NCI-H146 treated with DMSO at 0.1 percent for 48 hours (cell line): Measurements from ENCODE around the gene DHX57.
"Not testable (repeated sequence)": the region's sequence is repeated elsewhere in the genome, so short reads cannot be mapped to it uniquely, and the experiment has no call there.

Experiments
- DNase-seq: peaks from one replicate; lab custom pipeline; 2025; ENCODE audit not compliant: unreplicated experiment; lab: John Stamatoyannopoulos, UW

Gene DHX57

GRCh38 chr2:38797953-38798352, 77.8 kb downstream of the DHX57 start:
- no peak for DNase-seq

- DNase-seq: no peak
These were observed 78.5 kb downstream of the DHX57 start for GRCh38 chr2:38797250-38797676.

GRCh38 chr2:38795016-38795415, 80.7 kb downstream of the DHX57 start:
- not testable (repeated sequence) for DNase-seq

GRCh38 chr2:38794235-38794946, 81.3 kb downstream of the DHX57 start:
- no peak for DNase-seq

DNA sequence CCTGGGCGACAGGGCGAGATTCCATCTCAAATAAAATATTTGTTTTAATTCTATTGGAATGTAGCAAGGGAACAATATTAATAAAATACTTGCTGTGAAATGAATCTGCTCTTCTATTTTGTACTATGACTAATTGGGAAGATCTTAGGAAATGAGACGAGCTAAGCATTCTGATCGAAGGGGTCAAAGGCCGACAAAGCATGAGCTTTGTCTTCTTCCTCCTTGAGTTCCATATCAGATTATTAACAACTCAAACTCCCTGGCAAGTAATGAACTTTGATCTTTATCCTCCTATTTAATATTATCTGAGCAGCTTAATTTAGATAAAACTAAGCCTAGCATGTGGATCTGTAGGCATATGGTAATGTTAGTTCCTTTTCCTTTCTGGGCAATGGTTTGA, 82.2 kb downstream of the DHX57 start:
- no peak for DNase-seq

GRCh38 chr2:38792751-38793150, 83.0 kb downstream of the DHX57 start:
- DNase-seq: no peak

DNA sequence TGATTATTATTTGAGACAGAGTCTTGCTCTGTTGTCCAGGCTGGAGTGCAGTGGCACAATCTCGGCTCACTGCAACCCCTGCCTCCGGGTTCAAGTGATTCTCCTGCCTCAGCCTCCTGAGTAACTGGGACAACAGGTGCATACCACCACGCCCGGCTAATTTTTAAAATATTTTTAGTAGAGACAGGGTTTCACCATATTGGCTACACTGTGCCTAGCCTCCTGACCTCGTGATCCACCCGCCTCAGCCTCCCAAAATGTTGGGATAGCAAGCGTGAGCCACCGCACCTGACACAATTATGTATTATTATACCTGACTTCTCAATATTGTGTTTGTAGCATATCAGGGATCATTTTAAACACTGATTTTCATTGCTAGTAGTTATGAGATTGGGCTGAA, 83.4 kb downstream of the DHX57 start:
- not testable (repeated sequence) for DNase-seq

DNA sequence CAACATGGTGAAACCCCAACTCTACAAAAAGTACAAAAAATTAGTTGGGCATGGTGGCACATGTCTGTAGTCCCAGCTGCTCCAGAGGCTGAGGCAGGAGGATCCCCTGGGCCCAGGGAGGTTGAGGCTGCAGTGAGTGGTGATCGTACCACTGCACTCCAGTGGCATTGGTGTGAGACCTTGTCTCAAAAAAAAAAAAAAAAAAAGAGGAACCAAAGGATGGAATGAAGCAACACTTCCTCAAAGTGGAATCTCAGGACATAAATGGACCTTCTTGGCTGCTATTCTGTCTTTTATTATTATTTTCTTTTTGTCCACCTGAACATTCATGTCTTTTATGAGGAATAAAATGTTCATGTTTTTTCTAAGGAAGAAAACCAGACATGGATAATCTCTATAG, 84.0 kb downstream of the DHX57 start:
- DNase-seq: no peak

GRCh38 chr2:38789691-38790090, 86.0 kb downstream of the DHX57 start:
- DNase-seq: no peak

DNA sequence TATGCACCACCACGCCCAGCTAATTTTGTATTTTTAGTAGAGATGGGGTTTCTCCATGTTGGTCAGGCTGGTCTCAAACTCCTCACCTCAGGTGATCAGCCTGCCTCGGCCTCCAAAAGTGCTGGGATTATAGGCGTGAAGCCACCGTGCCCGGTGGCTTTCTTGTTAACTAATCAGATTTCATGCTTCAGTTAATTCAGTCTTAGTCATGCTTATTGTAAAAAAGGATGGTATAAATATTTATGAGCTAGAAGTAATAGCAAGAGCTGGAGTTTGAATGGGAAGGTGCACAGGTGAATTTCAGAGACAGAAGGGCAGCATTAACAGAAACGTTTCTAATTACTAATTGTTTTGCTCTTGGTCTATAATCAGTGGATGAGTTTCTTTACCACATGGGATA, 87.4 kb downstream of the DHX57 start:
- DNase-seq: no peak

DNA sequence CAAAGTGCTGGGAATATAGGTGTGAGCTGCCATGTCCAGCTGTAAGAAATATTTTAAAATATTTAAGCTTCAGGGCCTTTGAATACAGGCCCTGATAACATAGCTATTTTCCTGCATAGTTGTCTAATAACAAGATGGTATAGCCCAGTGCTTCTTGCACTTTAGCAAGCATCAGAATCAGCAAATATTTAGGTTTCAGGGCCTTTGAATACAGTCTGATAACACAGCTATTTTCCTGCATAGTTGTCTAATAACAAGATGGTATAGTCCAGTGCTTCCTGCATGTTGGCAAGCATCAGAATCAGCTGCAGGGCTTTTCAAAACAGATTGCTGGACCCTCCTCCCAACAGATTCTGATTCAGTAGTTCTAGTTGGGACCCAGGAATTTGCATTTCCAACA, 92.1 kb downstream of the DHX57 start:
- no peak for DNase-seq

DNA sequence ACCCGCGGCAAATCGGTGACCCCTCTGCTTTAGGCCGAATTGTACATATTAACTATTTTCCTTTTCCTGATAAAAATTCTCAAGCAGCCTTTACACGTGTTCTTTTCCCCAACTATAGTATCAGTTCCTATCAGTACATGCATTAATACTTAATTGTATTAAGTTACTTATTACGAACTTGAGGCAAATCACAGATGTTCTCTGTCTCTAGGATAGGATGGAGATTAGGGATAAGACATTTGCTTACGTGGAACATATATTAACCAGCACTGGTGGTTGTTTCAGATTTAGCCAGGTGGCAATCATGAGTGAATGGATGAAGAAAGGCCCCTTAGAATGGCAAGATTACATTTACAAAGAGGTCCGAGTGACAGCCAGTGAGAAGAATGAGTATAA, 97.0 kb downstream of the DHX57 start:
- no peak for DNase-seq

- no peak for DNase-seq
These were observed 99.2 kb downstream of the DHX57 start for GRCh38 chr2:38776531-38776930.

DNA sequence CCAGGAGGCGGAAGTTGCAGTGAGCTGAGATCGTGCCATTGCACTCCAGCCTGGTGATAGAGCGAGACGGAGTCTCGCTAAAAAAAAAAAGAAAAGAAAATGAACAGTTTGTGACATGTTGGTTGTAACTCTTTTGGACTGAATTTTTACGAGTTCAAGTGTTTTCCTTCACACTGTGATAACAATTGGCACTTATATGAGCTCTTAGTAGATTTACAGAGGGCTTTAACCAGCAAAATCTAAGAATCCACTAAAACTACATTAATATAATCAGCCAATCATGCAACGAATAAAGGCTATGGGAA, 99.9 kb downstream of the DHX57 start:
- no peak for DNase-seq

DNA sequence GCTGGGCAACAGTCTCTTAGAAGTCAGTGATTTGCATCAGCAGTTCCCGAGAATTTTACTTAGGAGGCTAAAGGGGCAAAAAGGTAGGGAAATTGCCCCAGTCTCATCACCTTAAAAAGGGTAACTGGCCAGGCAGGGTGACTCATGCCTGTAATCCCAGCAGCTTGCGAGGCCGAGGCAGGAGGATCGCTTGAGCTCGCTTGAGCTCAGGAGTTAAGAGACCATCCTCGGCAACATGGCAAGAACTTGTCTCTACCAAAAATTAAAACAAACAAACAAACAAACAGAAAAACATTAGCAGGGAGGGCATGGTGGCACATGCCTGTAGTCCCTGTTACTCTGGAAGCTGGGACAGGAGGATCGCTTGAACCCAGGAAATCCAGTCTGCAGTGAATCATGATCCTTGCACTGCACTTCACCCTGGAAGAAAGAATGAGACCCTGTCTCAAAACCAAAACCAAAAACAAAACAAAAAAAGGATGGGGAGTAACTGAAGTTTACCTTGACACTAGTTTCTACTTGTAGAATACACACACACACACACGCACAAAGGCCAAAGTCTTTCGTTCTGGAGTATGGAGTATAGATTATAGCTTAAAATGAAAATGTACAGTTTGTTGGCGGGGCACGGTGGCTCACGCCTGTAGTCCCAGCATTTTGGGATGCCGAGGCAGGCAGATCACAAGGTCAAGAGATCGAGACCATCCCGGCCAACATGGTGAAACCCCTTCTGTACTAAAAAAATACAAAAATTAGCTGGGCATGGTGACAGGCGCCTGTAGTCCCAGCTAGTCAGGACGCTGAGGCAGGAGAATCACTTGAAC, 100.4 kb downstream of the DHX57 start:
- no peak for DNase-seq

DNA sequence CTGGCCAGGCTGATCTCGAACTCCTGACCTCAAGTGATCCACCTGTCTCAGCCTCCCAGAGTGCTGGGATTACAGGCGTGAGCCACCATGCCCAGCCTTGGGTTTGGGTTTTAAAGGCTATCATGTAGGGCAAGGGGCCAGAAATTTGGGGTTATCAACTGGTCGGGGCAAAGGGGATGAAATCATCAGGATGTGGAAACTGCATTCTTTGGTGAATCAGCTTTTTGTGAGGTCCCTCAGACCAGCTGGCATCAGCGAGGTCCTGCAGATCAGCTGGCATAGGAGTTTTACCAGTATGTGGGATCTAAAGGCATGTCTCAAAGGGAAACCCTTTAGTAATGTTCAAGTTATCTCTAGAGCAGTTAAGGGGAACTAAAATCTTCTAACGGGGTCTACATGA, 104.1 kb downstream of the DHX57 start:
- no peak for DNase-seq

DNA sequence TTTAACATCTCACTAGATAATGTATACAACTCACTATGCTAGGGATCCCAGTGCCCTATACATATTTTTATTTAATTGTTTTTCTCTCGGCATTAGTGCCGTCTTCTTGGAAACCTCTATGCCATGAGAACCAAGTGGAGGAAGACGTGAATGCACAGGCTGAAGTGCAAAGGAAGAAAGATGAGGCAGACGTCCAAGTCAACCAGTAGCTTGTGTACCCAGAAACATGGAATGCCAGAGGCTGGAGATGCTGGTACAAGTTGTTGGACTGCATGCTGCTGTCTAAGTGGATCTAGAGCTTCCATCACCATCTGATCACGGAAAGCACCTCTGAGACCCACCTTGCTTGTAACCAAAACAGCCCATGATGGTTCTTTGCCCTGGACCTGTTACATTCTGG, 110.2 kb downstream of the DHX57 start:
- no peak for DNase-seq

DNA sequence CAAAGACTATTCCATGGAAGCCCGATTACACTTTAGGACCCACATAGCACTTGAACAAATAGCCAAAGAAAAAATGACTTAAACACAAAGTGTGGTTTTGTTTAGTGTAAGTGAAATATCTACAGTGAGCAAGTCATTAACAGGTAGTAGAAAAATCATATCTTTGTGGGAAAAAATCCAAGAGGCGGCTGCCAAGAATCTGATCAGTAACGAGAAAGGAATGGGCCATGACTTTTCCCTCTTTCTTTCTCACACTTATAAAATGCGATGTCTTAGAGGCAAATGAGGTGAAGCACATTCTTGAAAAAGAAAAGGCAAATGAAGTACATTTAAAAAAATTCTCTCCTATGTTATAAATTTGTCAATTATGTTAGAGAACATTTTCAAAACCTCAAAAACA, 110.6 kb downstream of the DHX57 start:
- no peak for DNase-seq

DNA sequence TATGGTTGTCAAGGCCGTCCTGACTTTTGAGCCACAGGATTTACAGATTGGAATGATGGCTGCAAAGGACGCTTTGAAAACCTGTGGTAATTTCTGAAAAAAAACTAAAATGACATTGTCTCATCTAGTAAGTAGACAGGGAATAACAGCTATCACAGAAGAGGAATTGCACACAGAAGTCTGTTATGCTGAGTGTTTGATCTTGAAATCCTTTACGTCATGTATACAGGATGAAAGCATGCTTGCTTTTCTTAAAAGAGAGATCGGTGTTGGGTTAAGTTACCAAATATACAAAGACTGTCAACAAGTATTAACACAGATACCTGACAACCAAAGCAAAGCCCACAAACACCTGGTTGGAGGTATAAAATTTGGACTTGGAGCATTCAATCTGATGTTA, 112.0 kb downstream of the DHX57 start:
- DNase-seq: no peak

DNA sequence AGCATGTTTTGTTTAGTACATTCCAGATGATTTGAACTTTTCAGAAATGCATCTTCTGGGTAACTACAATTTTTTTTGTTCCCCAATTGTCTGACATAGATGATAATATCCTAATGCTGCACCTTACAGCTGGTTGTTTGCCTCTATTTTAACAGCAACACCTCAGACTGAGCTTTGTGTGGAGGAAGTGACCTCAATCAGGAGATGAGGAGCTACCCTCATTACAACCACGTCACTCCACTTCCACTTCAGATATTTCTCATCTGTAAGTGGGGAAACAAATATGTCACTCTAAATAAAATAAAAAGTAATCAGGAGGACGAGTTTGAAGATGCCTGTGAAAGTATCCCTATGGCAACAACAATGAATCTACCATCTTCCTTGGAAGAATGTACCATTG, 112.5 kb downstream of the DHX57 start:
- no peak for DNase-seq

- DNase-seq: not testable (repeated sequence)
These were observed 119.8 kb downstream of the DHX57 start for GRCh38 chr2:38755891-38756290.

GRCh38 chr2:38754506-38754905, 121.2 kb downstream of the DHX57 start:
- no peak for DNase-seq

DNA sequence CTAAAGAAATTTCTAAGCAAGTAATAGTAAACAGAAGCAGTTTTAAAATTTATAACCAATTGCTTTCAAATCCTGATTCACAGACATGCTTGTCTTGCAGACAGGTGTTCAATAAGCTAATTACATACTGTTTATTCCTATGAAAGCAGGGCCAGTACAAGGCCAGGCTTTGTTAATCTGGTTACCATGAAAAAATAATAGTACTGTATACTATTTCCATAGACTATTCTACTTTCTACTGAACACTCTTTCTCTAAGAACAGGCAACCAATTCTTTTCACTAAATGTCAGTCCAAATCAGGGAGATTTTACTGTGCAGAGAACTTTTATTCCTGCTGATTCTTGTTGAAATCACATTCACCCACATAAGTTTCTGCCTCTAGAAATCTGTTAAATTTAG, 121.7 kb downstream of the DHX57 start:
- DNase-seq: no peak
